Breast epithelium (tissue), 4 donors: ENCODE results near the gene EP400. TPM values are rescaled to one million over a fixed set of nuclear protein-coding genes. Genes with fewer than 3 reads are reported as not detected.

Experiments
- DNase-seq, 2 donors: peaks; one replicate each; pipeline ENCODE4 v3.0.0-alpha.2; 2019; ENCODE audit warnings: low spot score in 2 of 2
- H3K27ac ChIP-seq, 2 donors: fragments of 200-600 bp; sonication (generic) in 1 of 2; one replicate each; pipeline ENCODE4 v1.5.1; 2016 to 2019; ENCODE audit warnings: mild to moderate bottlenecking in 1 of 2
- H3K27me3 ChIP-seq, 2 donors: fragments of 200-600 bp; sonication (generic) in 1 of 2; one replicate each; pipeline versions ENCODE4 v1.5.1 to v1.6.0; 2017 to 2019; ENCODE audit warnings: control low read depth in 1 of 2, mild to moderate bottlenecking in 1 of 2
- H3K36me3 ChIP-seq: fragments of 200-600 bp; one replicate; pipeline ENCODE4 v1.5.1; 2019
- H3K4me1 ChIP-seq, 2 donors: fragments of 200-600 bp; sonication (generic); one replicate each; pipeline ENCODE4 v1.5.1; 2016 to 2019; ENCODE audit warnings: control low read depth in 1 of 2
- H3K4me3 ChIP-seq, 3 donors: fragments of 200-600 bp; sonication (generic); 1 replicate in 2 of 3; 2 replicates in 1 of 3; pipeline ENCODE4 v1.5.1; 2016 to 2019; ENCODE audit warnings: mild to moderate bottlenecking in 3 of 3, moderate library complexity in 2 of 3
- H3K9me3 ChIP-seq, 2 donors: fragments of 200-600 bp; sonication (generic) in 1 of 2; one replicate each; pipeline ENCODE4 v1.5.1; 2016 to 2019; ENCODE audit warnings: control low read depth in 1 of 2
- CTCF ChIP-seq, 3 donors: fragments of 450-650 bp; IDR thresholded peaks; one replicate each; pipeline ENCODE4 v1.5.1; 2016 to 2017; ENCODE audit warnings: antibody characterized with exemption in 3 of 3, mild to moderate bottlenecking in 3 of 3, moderate library complexity in 3 of 3
- POLR2A ChIP-seq: fragments of 450-650 bp; IDR thresholded peaks from one replicate; pipeline ENCODE4 v1.6.1; 2016; ENCODE audit warnings: antibody characterized with exemption, mild to moderate bottlenecking, moderate library complexity
- POLR2AphosphoS5 ChIP-seq, 3 donors: sonication (generic); formaldehyde crosslinking; IDR thresholded peaks; one replicate each; pipeline ENCODE4 v1.6.1; 2017; ENCODE audit warnings: antibody characterized with exemption in 3 of 3
- intact Hi-C: fragments of 100-400 bp; cut with DNase I; formaldehyde crosslinking; loops from one replicate; pipeline ENCODE4 v1.15.1; 2023; ENCODE audit warnings: low total_unique reads
- total RNA-seq, 3 donors: library from RNA; depleted of rRNA; stranded (reverse); fragments of >200 nt; gene quantifications; one replicate each; pipeline ENCODE4 v1.1.0, GENCODE V29; 2016

The EP400 gene
- total RNA-seq, 3 donors from 2014 or later: 20.3 to 27.2 (median 24.4) TPM

- Histone ChIP-seq H3K4me3 (no peak overlapping the region), H3K4me1 (no peaks in the 10 kb centered on the region), H3K27ac (no peak overlapping the region), H3K36me3 (peaks cover 15% of the 10 kb centered on the region), H3K9me3 (no peaks in the 10 kb centered on the region), H3K27me3 (no peaks in the 10 kb centered on the region)
- no peak for TF ChIP-seq POLR2AphosphoS5 (IDR thresholded peaks at IDR 0.05)
- TF ChIP-seq POLR2A: no peak
- TF ChIP-seq CTCF (IDR thresholded peaks at IDR 0.05): no peak
- intact Hi-C loops: no loop called here
- no peak for DNase-seq
Observed at GRCh38 chr12:132069336-132069985, 119.7 kb downstream of the EP400 start.

GRCh38 chr12:132070298-132070697 lies 120.6 kb downstream of the EP400 start:
- no peak for DNase-seq
- no peaks in the 10 kb centered on the region for H3K9me3 ChIP-seq
- H3K27me3 ChIP-seq: no peaks in the 10 kb centered on the region

GRCh38 chr12:132071040-132071810 lies 121.5 kb downstream of the EP400 start:
- no peak for TF ChIP-seq POLR2AphosphoS5 (IDR thresholded peaks at IDR 0.05)
- TF ChIP-seq CTCF (IDR thresholded peaks at IDR 0.05): no peak
- no peak for TF ChIP-seq POLR2A
- H3K27me3 ChIP-seq: no peaks in the 10 kb centered on the region
- no peak overlapping the region for H3K27ac ChIP-seq
- DNase-seq: no peak
- peaks cover 5% of the 10 kb centered on the region for H3K36me3 ChIP-seq
- intact Hi-C loops: loop anchor here (5.0 kb wide), 1 partner anchor 571 kb away; no protein-coding TSS in a partner anchor
- no peak overlapping the region for H3K4me3 ChIP-seq
- no peaks in the 10 kb centered on the region for H3K9me3 ChIP-seq
- no peaks in the 10 kb centered on the region for H3K4me1 ChIP-seq

More at GRCh38 chr12:132070298-132070697, 120.6 kb downstream of the EP400 start:
- TF ChIP-seq POLR2AphosphoS5 (IDR thresholded peaks at IDR 0.05) (no peak), CTCF (IDR thresholded peaks at IDR 0.05) (no peak), POLR2A (no peak)
- no peak overlapping the region for H3K27ac ChIP-seq
- no peak overlapping the region for H3K4me3 ChIP-seq
- peaks cover 7% of the 10 kb centered on the region for H3K36me3 ChIP-seq
- H3K4me1 ChIP-seq: no peaks in the 10 kb centered on the region
- intact Hi-C loops: loop anchor here (5.0 kb wide), 1 partner anchor 572 kb away; no protein-coding TSS in a partner anchor

- no peak for DNase-seq
- Histone ChIP-seq H3K4me3 (no peak overlapping the region), H3K27ac (no peak overlapping the region), H3K27me3 (no peaks in the 10 kb centered on the region), H3K4me1 (no peaks in the 10 kb centered on the region), H3K36me3 (peaks cover 5% of the 10 kb centered on the region), H3K9me3 (no peaks in the 10 kb centered on the region)
- intact Hi-C loops: loop anchor here (5.0 kb wide), 1 partner anchor 570 kb away; no protein-coding TSS in a partner anchor
- TF ChIP-seq CTCF (IDR thresholded peaks at IDR 0.05) (no peak), POLR2AphosphoS5 (IDR thresholded peaks at IDR 0.05) (no peak), POLR2A (no peak)
Observed at GRCh38 chr12:132071830-132072384, 122.2 kb downstream of the EP400 start.
